Measurements from ENCODE around the gene CDC42EP4.

DNA sequence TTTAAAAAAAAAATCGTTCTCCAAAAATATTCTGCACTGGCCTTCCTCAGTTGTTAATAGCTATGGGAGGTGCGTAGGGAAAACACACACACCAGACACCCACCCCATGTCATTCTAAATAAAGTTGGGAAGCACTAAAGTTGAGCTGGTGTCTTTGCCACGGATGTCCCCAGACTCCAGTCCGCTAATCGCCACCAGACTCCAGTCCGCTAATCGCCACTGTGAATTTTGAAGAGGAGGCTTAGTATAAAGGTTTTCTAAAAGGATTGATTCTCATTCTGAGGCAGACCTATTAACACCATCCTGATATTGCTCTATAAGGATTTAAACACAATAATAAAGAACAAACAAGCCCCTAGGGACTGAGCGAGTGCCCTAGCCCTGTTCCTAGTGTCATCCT lies 27.4 kb downstream of the CDC42EP4 start:
- TF ChIP-seq, protein P1, sequence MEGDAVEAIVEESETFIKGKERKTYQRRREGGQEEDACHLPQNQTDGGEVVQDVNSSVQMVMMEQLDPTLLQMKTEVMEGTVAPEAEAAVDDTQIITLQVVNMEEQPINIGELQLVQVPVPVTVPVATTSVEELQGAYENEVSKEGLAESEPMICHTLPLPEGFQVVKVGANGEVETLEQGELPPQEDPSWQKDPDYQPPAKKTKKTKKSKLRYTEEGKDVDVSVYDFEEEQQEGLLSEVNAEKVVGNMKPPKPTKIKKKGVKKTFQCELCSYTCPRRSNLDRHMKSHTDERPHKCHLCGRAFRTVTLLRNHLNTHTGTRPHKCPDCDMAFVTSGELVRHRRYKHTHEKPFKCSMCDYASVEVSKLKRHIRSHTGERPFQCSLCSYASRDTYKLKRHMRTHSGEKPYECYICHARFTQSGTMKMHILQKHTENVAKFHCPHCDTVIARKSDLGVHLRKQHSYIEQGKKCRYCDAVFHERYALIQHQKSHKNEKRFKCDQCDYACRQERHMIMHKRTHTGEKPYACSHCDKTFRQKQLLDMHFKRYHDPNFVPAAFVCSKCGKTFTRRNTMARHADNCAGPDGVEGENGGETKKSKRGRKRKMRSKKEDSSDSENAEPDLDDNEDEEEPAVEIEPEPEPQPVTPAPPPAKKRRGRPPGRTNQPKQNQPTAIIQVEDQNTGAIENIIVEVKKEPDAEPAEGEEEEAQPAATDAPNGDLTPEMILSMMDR (IDR thresholded peaks at IDR 0.05; ENCODE audit: poor library complexity): no peak
- TF ChIP-seq EZH2 (IDR thresholded peaks at IDR 0.05; ENCODE audit: borderline replicate concordance): no peak
